22Rv1 (cell line): Measurements from ENCODE around the gene OLFML3.
"Not testable (repeated sequence)": the region's sequence is repeated elsewhere in the genome, so short reads cannot be mapped to it uniquely, and the experiment has no call there.

Source experiments
- H3K27ac ChIP-seq: fragments of 450-650 bp; 2 replicates; pipeline ENCODE4 v1.5.1; 2017
- ZFX ChIP-seq: fragments of 450-650 bp; IDR thresholded peaks from 2 replicates; pipeline ENCODE4 v1.6.1; 2017; ENCODE audit warnings: antibody characterized with exemption, borderline replicate concordance
- TF ChIP-seq, protein P1 (sequence below): fragments of 450-650 bp; IDR thresholded peaks from 2 replicates; pipeline ENCODE4 v1.5.1; 2017; ENCODE audit warnings: mild to moderate bottlenecking

OLFML3 gene

DNA sequence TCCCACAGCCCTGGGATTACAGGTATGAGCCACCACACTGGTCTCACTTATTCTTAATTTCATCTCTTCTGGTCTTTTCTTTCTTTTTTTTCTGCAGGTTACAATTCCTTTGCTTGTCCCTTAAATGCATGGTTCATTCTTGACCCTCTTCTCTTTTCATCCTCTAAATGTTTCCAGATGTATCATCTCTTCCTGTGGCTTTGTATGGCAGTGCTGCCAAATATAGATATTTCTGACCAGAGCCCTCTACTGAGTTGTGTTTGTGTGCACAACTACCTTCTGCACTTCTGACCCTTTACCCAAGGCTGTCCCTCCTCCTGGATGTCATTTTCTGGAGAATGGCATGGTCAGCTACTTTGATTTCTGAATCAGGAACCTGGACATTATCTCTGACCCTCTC is 32.5 kb downstream of the OLFML3 start:
- no peak overlapping the region for H3K27ac ChIP-seq
- no peak for TF ChIP-seq ZFX
- TF ChIP-seq, protein P1, sequence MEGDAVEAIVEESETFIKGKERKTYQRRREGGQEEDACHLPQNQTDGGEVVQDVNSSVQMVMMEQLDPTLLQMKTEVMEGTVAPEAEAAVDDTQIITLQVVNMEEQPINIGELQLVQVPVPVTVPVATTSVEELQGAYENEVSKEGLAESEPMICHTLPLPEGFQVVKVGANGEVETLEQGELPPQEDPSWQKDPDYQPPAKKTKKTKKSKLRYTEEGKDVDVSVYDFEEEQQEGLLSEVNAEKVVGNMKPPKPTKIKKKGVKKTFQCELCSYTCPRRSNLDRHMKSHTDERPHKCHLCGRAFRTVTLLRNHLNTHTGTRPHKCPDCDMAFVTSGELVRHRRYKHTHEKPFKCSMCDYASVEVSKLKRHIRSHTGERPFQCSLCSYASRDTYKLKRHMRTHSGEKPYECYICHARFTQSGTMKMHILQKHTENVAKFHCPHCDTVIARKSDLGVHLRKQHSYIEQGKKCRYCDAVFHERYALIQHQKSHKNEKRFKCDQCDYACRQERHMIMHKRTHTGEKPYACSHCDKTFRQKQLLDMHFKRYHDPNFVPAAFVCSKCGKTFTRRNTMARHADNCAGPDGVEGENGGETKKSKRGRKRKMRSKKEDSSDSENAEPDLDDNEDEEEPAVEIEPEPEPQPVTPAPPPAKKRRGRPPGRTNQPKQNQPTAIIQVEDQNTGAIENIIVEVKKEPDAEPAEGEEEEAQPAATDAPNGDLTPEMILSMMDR: no peak

DNA sequence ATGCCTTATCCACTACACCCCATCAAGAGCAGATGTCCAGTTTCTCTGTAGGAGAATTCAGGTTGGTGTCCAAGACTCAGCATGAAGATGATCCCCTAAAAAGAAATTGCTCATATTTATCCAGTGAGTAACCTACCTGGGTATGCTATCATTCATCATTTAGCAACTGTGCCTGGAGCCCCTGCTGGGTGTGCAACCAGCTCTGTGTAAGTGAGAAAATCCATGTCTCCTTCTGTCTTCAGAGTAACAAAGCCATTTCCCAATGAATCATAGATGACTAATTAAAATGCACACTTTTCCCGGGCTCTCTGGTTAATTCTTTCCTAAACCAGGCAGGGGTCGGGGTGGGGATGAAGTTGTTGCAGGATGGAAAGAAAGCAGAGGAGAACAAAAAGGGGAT is 35.8 kb downstream of the OLFML3 start:
- TF ChIP-seq, protein P1: no peak
- TF ChIP-seq ZFX: no peak
- H3K27ac ChIP-seq: no peak overlapping the region

DNA sequence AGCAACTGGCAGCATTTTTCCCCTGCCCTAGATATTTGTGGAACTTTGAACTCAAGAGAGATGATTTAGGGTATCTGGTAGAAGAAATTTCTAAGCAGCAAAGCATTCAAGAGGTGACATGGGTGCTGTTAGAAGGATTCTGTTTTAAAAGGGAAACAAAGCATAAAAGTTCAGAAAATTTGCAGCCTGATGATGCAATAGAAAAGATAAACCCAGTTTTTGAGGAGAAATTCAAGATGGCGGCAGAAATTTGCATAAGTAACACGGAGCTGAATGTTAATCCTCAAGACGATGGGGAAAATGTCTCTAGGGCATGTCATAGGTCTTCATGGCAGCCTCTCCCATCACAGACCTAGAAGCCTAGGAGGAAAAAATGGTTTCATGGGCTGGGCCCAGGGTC is 40.5 kb downstream of the OLFML3 start:
- not testable (repeated sequence) for H3K27ac ChIP-seq

DNA sequence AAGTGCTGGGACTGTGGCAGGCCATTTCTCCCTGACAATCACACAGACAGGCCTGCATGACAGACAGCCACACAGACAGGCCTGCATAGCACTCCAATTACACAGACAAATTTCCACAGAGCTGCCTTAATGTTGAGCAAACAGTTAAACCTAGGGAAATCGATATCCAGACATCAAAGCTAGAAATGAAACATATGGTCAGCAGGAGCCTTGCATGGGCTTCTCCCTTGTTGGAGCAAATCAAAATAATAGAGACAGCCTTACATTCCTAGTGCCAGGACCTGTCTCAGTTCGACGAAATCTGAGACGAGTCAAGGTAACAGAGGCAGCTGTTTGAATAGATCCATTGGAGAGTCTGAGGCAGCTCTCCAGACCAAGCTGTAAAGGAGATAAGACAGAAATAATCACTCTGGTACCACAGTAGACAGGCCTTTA is 42.4 kb downstream of the OLFML3 start:
- H3K27ac ChIP-seq: no peak overlapping the region
- TF ChIP-seq, protein P1: no peak
- TF ChIP-seq ZFX: no peak

DNA sequence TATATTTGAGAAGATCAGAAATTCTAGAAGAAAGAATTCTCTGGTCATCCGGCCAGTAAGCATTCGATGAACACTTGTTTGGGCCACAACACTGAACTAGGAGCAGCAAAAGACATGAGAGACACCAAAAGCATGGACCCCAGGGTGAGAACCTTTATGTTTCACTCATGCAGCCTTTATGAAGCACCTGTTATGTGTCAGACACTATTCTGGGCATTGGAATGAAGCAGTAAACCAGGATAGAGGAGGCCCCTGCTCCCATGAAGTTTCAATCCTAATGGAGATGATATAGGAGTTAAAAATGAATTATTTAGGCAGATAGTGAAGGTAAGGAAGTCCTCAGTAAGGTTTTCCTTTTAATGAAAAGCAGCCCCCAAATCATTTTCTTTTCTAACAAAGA is 43.6 kb downstream of the OLFML3 start:
- no peak overlapping the region for H3K27ac ChIP-seq
- TF ChIP-seq ZFX: no peak
- TF ChIP-seq, protein P1: no peak

DNA sequence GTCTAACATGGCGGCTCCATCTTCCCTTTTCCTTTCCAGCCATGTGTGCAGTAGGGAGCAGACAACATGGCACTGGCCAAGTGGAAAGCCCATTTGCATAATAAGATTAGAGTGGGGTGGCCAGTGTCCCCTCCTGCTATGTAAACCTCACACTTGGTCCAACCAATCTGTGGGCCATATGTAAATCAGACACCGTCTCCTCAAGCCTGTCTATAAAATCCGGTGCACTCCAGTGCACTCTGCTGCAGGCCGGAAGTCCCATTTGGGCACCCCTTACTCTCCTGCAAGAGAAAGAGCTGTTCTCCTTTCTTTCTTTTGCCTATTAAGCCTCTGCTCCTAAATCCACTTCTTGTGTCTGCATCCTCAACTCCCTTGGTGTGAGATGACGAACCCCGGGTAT is 44.1 kb downstream of the OLFML3 start:
- no peak overlapping the region for H3K27ac ChIP-seq

DNA sequence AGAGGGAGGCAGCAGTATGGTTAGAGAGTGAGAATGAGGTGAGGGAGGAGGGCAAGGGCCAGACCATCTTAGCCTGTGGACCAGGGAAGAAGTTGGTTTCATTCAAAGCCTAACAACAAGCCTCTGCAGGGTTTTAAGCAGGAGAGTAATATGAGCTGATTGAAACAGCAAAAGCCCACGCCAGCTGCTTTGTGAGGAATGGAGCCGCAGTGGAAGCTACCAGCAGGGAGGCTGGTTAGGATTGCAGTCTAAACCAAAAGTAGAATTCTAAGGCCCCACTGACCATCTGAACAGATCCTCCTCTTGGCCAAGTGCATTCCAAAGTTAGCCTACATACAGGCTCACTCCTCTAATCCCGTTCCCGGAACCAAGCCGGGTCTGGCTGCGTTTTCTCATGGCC is 44.8 kb downstream of the OLFML3 start:
- H3K27ac ChIP-seq: no peak overlapping the region
- no peak for TF ChIP-seq ZFX
- TF ChIP-seq, protein P1: no peak

More for the DNA sequence above, 44.1 kb downstream of the OLFML3 start:
- TF ChIP-seq, protein P1: no peak
- no peak for TF ChIP-seq ZFX

DNA sequence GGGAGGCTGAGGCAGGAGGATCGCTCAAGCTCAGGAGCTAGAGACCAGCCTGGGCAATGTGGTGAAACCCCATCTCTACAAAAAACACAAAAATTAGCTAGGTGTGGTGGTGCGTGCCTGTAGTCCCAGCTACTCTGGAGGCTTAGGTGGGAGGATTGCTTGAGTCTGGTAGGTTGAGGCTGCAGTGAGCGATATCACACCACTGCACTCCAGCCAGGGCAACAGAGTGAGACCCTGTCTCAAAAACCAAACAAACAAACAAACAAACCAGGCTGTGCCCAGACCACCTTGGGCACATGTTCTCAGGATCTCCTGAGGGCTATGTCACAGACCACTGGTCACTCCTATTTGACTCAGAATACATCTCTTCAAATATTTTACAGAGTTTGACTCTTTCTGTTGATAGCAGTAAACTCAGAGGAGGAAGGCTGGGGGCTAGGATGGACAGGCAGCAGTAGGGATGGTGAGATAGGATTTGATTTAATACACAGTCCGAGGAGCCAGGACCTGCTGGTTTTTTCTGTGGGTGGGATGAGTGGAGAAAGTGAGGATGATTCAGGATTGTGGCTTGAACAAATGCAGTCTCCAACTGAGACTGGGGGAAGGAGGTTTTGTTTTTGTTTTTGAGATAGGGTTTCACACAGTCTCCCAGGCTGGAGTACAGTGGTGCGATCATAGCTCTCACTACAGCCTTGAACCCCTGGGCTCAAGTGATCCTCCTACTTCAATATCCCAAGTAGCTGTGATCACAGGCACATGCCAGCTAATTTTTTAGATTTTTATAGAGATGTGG is 46.5 kb downstream of the OLFML3 start:
- no peak overlapping the region for H3K27ac ChIP-seq
- TF ChIP-seq ZFX: no peak
